Calu3 (cell line): ENCODE data around the gene STAG3. TPM values are rescaled to one million over a fixed set of nuclear protein-coding genes. Genes with fewer than 3 reads are reported as not detected.
A peak's percentile ranks its signal among the peaks of the same experiment; 100 is the strongest.

Source experiments
- BruUV-seq: library from RNA; stranded (reverse); fragments of 400-500 nt; replicated peaks from 2 replicates; lab custom pipeline; 2021; lab: Mats Ljungman, UMichigan
- CTCF ChIA-PET: fragments of 300-600 bp; sonication (Branson Sonifier 250); formaldehyde crosslinking; loops from one replicate; lab custom pipeline; 2022; ENCODE audit warnings: antibody characterized with exemption; lab: Charles Lee
- DNase-seq: peaks from one replicate; pipeline ENCODE4 v3.0.0; 2022
- H3K27ac Mint-ChIP-seq: one replicate; pipeline ENCODE4 v1.8.0; 2022; ENCODE audit warnings: mixed read lengths; ENCODE audit not compliant: unreplicated experiment
- H3K27me3 Mint-ChIP-seq: one replicate; pipeline ENCODE4 v1.8.0; 2022; ENCODE audit warnings: mixed read lengths; ENCODE audit not compliant: unreplicated experiment
- H3K36me3 Mint-ChIP-seq: one replicate; pipeline ENCODE4 v1.8.0; 2022; ENCODE audit warnings: mild to moderate bottlenecking, moderate library complexity, mixed read lengths; ENCODE audit not compliant: insufficient read depth, unreplicated experiment
- H3K4me1 Mint-ChIP-seq: one replicate; pipeline ENCODE4 v1.8.0; 2022; ENCODE audit warnings: mild to moderate bottlenecking, low read depth, mixed read lengths; ENCODE audit not compliant: unreplicated experiment
- H3K4me3 Mint-ChIP-seq: one replicate; pipeline ENCODE4 v1.8.0; 2022; ENCODE audit warnings: mild to moderate bottlenecking, low read depth, moderate library complexity, mixed read lengths; ENCODE audit not compliant: unreplicated experiment
- H3K9me3 Mint-ChIP-seq: one replicate; pipeline ENCODE4 v1.8.0; 2022; ENCODE audit warnings: low read depth, mixed read lengths; ENCODE audit not compliant: unreplicated experiment
- intact Hi-C: fragments of 100-400 bp; cut with micrococcal nuclease; formaldehyde crosslinking; loops from one replicate; pipeline ENCODE4 v1.10.0; 2022; ENCODE audit not compliant: unreplicated experiment
- total RNA-seq: library from RNA; stranded (reverse); gene quantifications from 2 replicates; pipeline ENCODE4 v1.2.3, GENCODE V29; 2022
- TF ChIP-seq, protein P1 (sequence below): fragments of 200-600 bp; IDR thresholded peaks from one replicate; pipeline ENCODE4 v1.8.0; 2022; ENCODE audit warnings: antibody characterized with exemption; ENCODE audit not compliant: unreplicated experiment

STAG3 gene
- total RNA-seq, 1 experiment from 2014 or later = 0.66 TPM

DNA sequence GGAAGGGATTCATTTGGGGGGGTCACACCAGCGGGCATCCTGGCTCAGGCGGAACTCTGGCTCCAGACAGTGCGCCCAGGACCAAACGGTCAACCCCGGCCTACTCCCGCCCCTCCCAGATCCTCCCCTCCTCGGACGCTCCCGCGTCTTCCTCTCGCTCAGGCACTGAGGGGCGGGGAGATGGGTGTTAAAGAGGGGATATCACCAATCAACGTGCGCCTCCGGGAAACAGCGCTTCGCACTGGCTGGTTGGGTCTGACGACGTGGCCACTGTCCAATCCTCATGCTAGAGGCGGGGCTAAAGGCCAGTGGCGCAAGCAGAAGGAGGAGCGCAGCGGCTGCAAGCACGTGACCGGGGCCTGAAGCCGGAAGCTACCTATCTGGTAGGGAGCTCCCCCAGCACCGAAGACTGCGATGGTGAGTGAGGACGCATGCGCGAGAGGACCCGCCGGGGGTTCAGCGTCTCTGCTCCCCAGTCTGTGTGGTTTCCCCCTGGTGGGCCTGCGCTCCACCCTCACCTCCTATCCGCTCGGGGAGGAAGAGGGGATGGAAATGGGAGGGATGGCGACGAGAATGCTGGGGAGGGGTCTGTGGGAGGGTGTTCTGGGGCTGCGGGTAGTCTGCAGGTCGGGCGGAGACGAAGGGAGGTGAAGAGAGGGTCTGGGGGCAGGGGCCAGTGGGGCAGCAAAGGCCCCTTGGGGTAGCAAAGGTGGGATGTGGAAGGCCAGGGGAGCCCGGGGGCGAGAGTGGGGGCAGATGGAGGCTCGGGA is 29.0 kb upstream of the STAG3 start, which contains the start of gene LAMTOR4:
TSS of gene LAMTOR4 (plus strand) at position 360 of the 770 bp plus-strand sequence. CDS start at position 415, 55 bp downstream.
- Mint-ChIP-seq H3K9me3 (no peaks in the 10 kb centered on the region), H3K27me3 (no peaks in the 10 kb centered on the region), H3K4me1 (peaks cover 27% of the 10 kb centered on the region), H3K36me3 (peaks cover 38% of the 10 kb centered on the region), H3K4me3 (peak within 1 kb of the TSS; percentile 97), H3K27ac (peak within 1 kb of the TSS; percentile 90)
- intact Hi-C loops = no loop called here
- TF ChIP-seq, protein P1, sequence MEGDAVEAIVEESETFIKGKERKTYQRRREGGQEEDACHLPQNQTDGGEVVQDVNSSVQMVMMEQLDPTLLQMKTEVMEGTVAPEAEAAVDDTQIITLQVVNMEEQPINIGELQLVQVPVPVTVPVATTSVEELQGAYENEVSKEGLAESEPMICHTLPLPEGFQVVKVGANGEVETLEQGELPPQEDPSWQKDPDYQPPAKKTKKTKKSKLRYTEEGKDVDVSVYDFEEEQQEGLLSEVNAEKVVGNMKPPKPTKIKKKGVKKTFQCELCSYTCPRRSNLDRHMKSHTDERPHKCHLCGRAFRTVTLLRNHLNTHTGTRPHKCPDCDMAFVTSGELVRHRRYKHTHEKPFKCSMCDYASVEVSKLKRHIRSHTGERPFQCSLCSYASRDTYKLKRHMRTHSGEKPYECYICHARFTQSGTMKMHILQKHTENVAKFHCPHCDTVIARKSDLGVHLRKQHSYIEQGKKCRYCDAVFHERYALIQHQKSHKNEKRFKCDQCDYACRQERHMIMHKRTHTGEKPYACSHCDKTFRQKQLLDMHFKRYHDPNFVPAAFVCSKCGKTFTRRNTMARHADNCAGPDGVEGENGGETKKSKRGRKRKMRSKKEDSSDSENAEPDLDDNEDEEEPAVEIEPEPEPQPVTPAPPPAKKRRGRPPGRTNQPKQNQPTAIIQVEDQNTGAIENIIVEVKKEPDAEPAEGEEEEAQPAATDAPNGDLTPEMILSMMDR = no peak
- BruUV-seq = no TSS peak
- DNase-seq = peak; percentile 95
- CTCF ChIA-PET = interaction anchor here (0.6 to 1.2 kb wide), 4 partner anchors 14 to 28 kb away, joined by 3 to 4 read pairs (median 4); partner anchors contain the start of gene GPC2

DNA sequence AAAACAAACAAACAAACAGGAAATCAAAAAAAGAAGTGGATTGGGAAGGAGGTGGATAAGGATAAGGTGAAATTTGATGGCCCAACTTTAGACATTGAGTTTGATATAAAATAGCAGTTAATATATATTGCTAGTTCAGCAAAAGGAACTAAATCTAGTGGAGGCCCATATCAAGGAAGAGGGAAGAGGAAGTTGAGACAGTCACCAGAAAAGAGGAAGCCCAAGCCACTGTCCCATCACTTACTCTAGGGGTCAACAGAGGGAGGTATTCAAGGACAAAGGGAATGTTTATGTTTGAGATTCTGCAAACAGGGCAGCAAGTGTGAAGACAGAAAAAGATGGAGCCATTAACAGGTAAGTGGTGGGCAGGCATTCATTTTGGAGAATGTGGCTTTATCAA is 25.3 kb upstream of the STAG3 start:
- BruUV-seq = TSS peak; percentile 8
- H3K4me1 Mint-ChIP-seq = peaks cover 27% of the 10 kb centered on the region
- no peak for DNase-seq
- peaks cover 47% of the 10 kb centered on the region for H3K36me3 Mint-ChIP-seq
- H3K4me3 Mint-ChIP-seq = no peak overlapping the region
- TF ChIP-seq, protein P1 = no peak
- H3K9me3 Mint-ChIP-seq = no peaks in the 10 kb centered on the region
- CTCF ChIA-PET = no interaction called here
- intact Hi-C loops = no loop called here
- H3K27ac Mint-ChIP-seq = no peak overlapping the region
- no peaks in the 10 kb centered on the region for H3K27me3 Mint-ChIP-seq

DNA sequence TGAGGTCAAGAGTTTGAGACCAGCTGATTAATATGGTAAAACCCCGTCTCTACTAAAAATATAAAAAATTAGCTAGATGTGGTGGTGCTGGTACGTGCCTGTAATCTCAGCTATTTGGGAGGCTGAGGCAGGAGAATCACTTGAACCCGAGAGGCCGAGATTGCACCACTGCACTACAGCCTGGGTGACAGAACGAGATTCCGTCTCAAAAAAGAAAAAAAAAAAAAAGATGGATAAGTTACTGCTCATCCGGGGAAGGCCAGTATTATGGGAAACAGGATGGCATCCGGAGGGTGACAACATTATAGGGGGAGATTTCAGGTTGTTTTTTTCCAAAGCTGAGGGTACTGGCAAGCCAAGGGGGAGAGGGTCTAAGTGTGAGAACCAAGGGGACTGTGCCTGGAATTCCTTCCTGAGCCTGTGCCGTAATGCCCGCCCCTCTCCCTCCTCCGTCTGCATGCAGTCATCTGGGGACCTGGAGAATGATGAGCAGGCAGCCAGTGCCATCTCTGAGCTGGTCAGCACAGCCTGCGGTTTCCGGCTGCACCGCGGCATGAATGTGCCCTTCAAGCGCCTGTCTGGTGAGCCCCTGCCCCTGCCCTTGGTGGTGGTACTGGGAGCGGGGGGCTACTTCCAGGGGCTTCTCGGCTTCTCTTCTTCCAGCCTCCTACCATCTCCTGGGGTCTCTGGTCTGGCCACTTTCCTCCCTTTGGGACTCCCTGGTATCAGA is 24.6 kb upstream of the STAG3 start:
- Mint-ChIP-seq H3K4me3 (no peak overlapping the region), H3K27me3 (no peaks in the 10 kb centered on the region), H3K36me3 (peaks cover 50% of the 10 kb centered on the region), H3K9me3 (no peaks in the 10 kb centered on the region), H3K27ac (no peak overlapping the region), H3K4me1 (peaks cover 27% of the 10 kb centered on the region)
- CTCF ChIA-PET = no interaction called here
- no TSS peak for BruUV-seq
- no peak for DNase-seq
- intact Hi-C loops = no loop called here
- TF ChIP-seq, protein P1 = no peak

DNA sequence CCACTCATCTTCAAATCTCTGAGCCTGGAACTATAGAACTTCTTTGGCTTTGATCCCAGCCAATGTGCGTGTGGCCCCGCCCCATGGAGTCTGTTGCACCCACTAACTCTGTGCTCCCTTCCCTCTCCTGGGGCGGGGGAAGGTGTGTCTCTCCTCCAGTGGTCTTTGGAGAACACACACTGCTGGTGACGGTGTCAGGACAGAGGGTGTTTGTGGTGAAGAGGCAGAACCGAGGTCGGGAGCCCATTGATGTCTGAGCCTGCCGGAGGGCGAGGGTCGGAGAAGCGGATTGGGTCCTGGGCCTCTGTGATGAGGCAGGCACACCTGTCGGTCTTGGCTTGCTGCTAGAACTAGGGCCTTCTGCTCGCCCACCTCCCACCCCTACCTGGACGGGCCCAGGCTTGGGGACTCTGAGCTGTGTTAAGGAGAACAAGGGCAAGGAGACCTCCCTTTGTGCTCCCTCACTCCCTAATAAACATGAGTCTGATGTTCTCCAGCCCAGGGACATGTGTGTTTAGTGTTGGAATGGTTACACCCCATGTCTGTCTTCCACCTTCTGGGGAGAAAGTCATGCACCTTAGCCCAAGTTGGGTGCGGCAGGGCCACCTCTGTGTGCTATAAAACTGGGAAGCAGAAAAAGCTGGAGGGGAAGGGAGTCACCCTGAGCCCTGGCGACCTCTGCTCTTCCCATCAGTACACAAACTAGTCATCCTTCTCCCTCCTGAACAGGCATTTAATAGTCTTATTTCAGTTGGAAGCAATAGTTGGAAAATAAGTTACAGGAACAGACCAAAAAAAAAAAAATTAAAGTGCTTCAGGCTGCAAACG is 23.8 kb upstream of the STAG3 start:
- TF ChIP-seq, protein P1 = no peak
- Mint-ChIP-seq H3K4me1 (peaks cover 19% of the 10 kb centered on the region), H3K27ac (no peak overlapping the region), H3K9me3 (no peaks in the 10 kb centered on the region), H3K4me3 (no peak overlapping the region), H3K27me3 (no peaks in the 10 kb centered on the region), H3K36me3 (peaks cover 50% of the 10 kb centered on the region)
- DNase-seq = no peak
- CTCF ChIA-PET = no interaction called here
- intact Hi-C loops = no loop called here
- BruUV-seq = no TSS peak
